Gastrocnemius medialis (tissue), 4 donors: ENCODE data around the gene MRC2. TPM values are rescaled to one million over a fixed set of nuclear protein-coding genes. Genes with fewer than 3 reads are reported as not detected.

Experiments
- ATAC-seq, 2 donors: fragments of 150-250 bp; one replicate each; pipeline ENCODE4 v1.9.1; 2016
- DNase-seq, 2 donors: peaks; one replicate each; pipeline ENCODE4 v3.0.0-alpha.2; 2019
- H3K27ac ChIP-seq, 4 donors: fragments of 200-600 bp; sonication (generic); 1 replicate in 1 of 4; 2 replicates in 3 of 4; pipeline ENCODE4 v1.5.1; 2016 to 2018; ENCODE audit warnings: mild to moderate bottlenecking in 2 of 4, moderate library complexity in 1 of 4
- H3K27me3 ChIP-seq, 3 donors: fragments of 200-600 bp; sonication (generic) in 2 of 3; 1 replicate in 1 of 3; 2 replicates in 2 of 3; pipeline versions ENCODE4 v1.5.1 to v1.6.0; 2016 to 2019; ENCODE audit warnings: mild to moderate bottlenecking in 1 of 3, moderate library complexity in 1 of 3
- H3K36me3 ChIP-seq, 2 donors: fragments of 200-600 bp; sonication (generic) in 1 of 2; one replicate each; pipeline ENCODE4 v1.5.1; 2017 to 2018
- H3K4me1 ChIP-seq, 2 donors: fragments of 200-600 bp; sonication (generic) in 1 of 2; one replicate each; pipeline ENCODE4 v1.5.1; 2016 to 2017; ENCODE audit warnings: mild to moderate bottlenecking in 2 of 2
- H3K4me3 ChIP-seq, 4 donors: fragments of 200-600 bp; sonication (generic) in 3 of 4; 1 replicate in 1 of 4; 2 replicates in 3 of 4; pipeline ENCODE4 v1.5.1; 2016 to 2019; ENCODE audit warnings: mild to moderate bottlenecking in 2 of 4
- H3K9me3 ChIP-seq, 3 donors: fragments of 200-600 bp; sonication (generic) in 2 of 3; 1 replicate in 1 of 3; 2 replicates in 2 of 3; pipeline ENCODE4 v1.5.1; 2016 to 2019
- POLR2A ChIP-seq, 2 donors: fragments of 450-650 bp; IDR thresholded peaks; one replicate each; pipeline ENCODE4 v1.6.1; 2017; ENCODE audit warnings: antibody characterized with exemption in 2 of 2, mild to moderate bottlenecking in 2 of 2, moderate library complexity in 2 of 2
- in situ Hi-C, 4 donors: fragments of 200-750 bp; cut with MboI; loops; one replicate each; pipeline versions ENCODE4 v1.15.0 to v1.8.0; 2017; ENCODE audit warnings: low sequenced_read_pairs in 4 of 4
- intact Hi-C: fragments of 100-400 bp; cut with DNase I; formaldehyde crosslinking; loops from one replicate; pipeline ENCODE4 v1.15.1; 2023; ENCODE audit warnings: low total_unique reads
- total RNA-seq, 4 donors: library from RNA; depleted of rRNA; stranded (reverse); fragments of >200 nt; gene quantifications; one replicate each; pipeline versions ENCODE4 v1.1.0 to v1.2.3, GENCODE V29; 2016
- TF ChIP-seq, protein P1 (sequence below), 5 experiments: fragments of 450-650 bp in 3 of 5; fragments of 200-600 bp in 2 of 5; sonication (generic) in 2 of 5; IDR thresholded peaks in 4 of 5; conservative IDR thresholded peaks in 1 of 5; 1 replicate in 4 of 5; 2 replicates in 1 of 5; pipeline ENCODE4 v1.5.1; 2016 to 2019; ENCODE audit warnings: antibody characterized with exemption in 5 of 5, mild to moderate bottlenecking in 3 of 5, moderate library complexity in 3 of 5

MRC2 gene
- total RNA-seq, 4 donors from 2014 or later: 4.8 to 15.0 (median 5.5) TPM

DNA sequence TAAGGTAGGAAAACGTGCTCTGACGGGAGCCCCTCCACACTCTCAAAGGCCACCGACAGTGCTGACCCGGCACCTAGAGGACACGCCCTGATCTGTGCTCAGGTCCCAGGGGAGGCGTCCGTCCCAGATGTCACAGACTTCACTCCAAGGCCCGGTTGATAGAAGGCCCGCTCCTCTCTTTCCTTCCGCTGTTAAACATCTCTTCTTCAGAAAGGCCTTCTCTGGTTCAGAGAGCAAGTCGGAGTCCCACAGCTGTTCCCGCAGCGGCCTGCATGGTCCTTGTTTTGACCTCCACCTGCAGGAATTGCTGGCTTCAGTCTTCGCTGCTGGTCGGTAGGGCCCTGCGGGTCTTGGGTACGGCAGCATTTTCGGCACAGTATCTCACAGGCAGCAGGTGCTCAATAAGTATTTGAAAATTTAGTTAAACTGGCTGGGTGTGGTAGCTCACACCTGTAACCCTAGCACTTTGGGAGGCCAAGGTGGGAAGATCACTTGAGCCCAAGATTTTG lies 88.5 kb downstream of the MRC2 start:
- H3K9me3 ChIP-seq: no peaks in the 10 kb centered on the region
- no peak for TF ChIP-seq POLR2A (IDR thresholded peaks at IDR 0.05)
- in situ Hi-C loops (loop anchor here in 3 of 4 donors (10.0 to 25.0 kb wide), 3 partner anchors 246 to 696 kb away; partner anchors contain the start of gene TANC2 (in 2 of the 3)), intact Hi-C loops (no loop called here)
- no peaks in the 10 kb centered on the region for H3K27me3 ChIP-seq
- no peaks in the 10 kb centered on the region for H3K36me3 ChIP-seq
- no peaks in the 10 kb centered on the region for H3K4me1 ChIP-seq
- no peak overlapping the region for H3K27ac ChIP-seq
- DNase-seq (no peak), ATAC-seq (no peak)
- no peak overlapping the region for H3K4me3 ChIP-seq

DNA sequence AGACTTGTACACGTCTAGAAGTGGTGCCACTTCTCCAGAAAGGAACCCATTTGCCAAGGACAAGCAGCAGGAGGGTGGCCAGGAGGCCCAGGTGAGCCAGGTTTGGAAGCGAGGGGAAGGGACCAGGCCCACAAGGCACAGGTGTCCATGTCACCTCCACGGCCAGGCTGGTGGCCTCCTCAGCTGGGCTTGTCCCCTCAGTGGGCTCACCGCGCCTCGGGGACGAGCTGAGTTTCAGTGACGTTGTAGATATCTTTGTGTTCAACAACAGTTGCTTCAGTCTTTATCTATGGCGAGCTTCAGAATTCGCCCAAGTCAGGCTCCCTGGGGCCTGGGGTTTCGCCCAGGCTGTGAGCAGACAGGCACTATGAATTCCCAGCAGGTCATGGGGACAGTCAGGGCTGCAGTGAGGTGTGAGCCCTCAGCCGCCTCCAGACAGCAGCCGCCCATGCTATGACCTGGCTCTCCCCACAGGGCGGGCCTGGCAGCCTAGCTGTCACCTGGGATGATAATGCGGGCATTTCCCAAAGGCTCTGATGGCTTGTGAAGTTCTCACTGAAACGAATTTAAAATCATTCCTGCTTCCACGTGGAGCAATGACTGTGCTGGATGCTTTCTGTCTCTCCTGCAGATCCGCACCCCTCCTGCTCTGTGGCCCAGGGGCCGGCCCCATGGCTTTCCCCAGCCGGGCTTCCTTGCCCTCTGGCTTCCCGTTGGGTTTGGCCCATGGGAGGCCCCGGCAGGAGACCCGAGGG lies 89.5 kb downstream of the MRC2 start:
- TF ChIP-seq, protein P1, sequence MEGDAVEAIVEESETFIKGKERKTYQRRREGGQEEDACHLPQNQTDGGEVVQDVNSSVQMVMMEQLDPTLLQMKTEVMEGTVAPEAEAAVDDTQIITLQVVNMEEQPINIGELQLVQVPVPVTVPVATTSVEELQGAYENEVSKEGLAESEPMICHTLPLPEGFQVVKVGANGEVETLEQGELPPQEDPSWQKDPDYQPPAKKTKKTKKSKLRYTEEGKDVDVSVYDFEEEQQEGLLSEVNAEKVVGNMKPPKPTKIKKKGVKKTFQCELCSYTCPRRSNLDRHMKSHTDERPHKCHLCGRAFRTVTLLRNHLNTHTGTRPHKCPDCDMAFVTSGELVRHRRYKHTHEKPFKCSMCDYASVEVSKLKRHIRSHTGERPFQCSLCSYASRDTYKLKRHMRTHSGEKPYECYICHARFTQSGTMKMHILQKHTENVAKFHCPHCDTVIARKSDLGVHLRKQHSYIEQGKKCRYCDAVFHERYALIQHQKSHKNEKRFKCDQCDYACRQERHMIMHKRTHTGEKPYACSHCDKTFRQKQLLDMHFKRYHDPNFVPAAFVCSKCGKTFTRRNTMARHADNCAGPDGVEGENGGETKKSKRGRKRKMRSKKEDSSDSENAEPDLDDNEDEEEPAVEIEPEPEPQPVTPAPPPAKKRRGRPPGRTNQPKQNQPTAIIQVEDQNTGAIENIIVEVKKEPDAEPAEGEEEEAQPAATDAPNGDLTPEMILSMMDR (IDR thresholded peaks at IDR 0.05 in 4 of 5, conservative IDR thresholded peaks at IDR 0.05 in 1 of 5): no peak
- TF ChIP-seq POLR2A (IDR thresholded peaks at IDR 0.05): no peak
- no peaks in the 10 kb centered on the region for H3K27me3 ChIP-seq
- no peaks in the 10 kb centered on the region for H3K9me3 ChIP-seq
- ATAC-seq (no peak), DNase-seq (no peak)
- intact Hi-C loops: no loop called here
- H3K27ac ChIP-seq: no peak overlapping the region
- H3K4me1 ChIP-seq: no peaks in the 10 kb centered on the region
- in situ Hi-C loops: loop anchor here in 3 of 4 donors (10.0 to 25.0 kb wide), 3 partner anchors 245 to 695 kb away; partner anchors contain the start of gene TANC2 (in 2 of the 3)
- no peaks in the 10 kb centered on the region for H3K36me3 ChIP-seq
- no peak overlapping the region for H3K4me3 ChIP-seq

DNA sequence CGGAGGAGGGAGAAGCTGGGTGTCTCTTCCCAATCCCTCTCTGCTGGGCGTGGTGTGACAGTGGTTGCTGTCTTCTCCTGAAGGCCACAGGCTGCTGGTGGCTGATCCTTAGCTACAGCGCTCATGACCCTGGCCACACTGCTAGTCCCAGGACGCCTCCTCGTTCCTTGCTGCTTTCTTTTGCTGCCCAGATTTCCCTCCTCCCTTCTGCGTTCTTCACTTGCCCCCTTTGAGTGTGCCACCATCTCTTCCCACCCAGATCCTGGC lies 90.1 kb downstream of the MRC2 start:
- intact Hi-C loops: no loop called here
- Histone ChIP-seq H3K27me3 (no peaks in the 10 kb centered on the region), H3K4me3 (no peak overlapping the region), H3K36me3 (no peaks in the 10 kb centered on the region), H3K9me3 (no peaks in the 10 kb centered on the region), H3K4me1 (no peaks in the 10 kb centered on the region), H3K27ac (no peak overlapping the region)
- TF ChIP-seq, protein P1 (IDR thresholded peaks at IDR 0.05 in 4 of 5, conservative IDR thresholded peaks at IDR 0.05 in 1 of 5): no peak
- no peak for TF ChIP-seq POLR2A (IDR thresholded peaks at IDR 0.05)
- in situ Hi-C loops: loop anchor here in 3 of 4 donors (10.0 to 25.0 kb wide), 3 partner anchors 245 to 695 kb away; partner anchors contain the start of gene TANC2 (in 2 of the 3)
- ATAC-seq (no peak), DNase-seq (no peak)

DNA sequence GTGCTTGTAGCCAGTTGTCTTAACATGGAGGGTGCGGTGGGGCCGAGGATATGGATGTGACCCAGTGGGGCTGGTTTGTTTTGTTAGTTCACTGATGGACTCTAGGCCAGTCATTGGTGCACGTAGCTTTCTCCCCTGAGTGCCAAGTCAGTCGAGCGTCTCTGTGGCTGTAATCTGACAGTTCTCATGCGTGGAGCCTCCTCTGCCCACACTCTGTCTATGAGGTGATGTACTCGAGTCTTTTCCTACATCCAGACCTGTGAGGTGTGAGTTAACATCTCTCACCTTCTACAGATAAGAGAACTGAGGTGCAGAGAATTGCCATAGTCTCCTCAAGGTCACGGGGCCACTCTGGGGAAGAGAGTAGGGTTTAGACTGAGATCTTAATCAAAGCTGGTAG lies 90.4 kb downstream of the MRC2 start:
- H3K4me1 ChIP-seq: no peaks in the 10 kb centered on the region
- H3K27me3 ChIP-seq: no peaks in the 10 kb centered on the region
- in situ Hi-C loops: loop anchor here in 3 of 4 donors (10.0 to 25.0 kb wide), 3 partner anchors 244 to 694 kb away; partner anchors contain the start of gene TANC2 (in 2 of the 3)
- no peak for TF ChIP-seq POLR2A (IDR thresholded peaks at IDR 0.05)
- TF ChIP-seq, protein P1 (IDR thresholded peaks at IDR 0.05 in 4 of 5, conservative IDR thresholded peaks at IDR 0.05 in 1 of 5): no peak
- H3K27ac ChIP-seq: no peak overlapping the region
- ATAC-seq (no peak), DNase-seq (no peak)
- no peak overlapping the region for H3K4me3 ChIP-seq
- intact Hi-C loops: no loop called here
- H3K36me3 ChIP-seq: no peaks in the 10 kb centered on the region
- no peaks in the 10 kb centered on the region for H3K9me3 ChIP-seq

DNA sequence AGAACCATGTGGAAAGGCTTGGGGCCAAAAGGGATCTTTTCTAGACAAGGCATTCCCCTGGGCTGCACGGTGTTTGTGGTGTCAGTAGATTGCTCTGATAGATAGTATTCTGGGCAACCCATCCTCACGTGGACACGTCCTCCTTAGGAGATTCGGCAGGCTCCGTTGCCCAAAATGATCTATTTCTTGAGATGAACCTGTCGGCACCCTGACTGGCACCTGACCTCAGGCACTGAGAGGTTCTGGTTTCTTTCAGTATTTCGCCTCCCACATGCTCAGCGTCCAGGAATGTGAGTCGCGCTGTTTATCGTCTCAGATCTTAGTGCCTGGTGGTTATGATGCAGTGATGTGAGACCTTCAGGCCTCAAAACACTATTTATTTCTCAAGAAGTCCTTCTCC lies 91.0 kb downstream of the MRC2 start:
- Histone ChIP-seq H3K4me1 (no peaks in the 10 kb centered on the region), H3K27ac (no peak overlapping the region), H3K9me3 (no peaks in the 10 kb centered on the region), H3K4me3 (no peak overlapping the region), H3K36me3 (no peaks in the 10 kb centered on the region), H3K27me3 (no peaks in the 10 kb centered on the region)
- ATAC-seq (no peak), DNase-seq (no peak)
- in situ Hi-C loops (loop anchor here in 3 of 4 donors (10.0 to 25.0 kb wide), 3 partner anchors 244 to 694 kb away; partner anchors contain the start of gene TANC2 (in 2 of the 3)), intact Hi-C loops (no loop called here)
- TF ChIP-seq POLR2A (IDR thresholded peaks at IDR 0.05): no peak
- TF ChIP-seq, protein P1 (IDR thresholded peaks at IDR 0.05 in 4 of 5, conservative IDR thresholded peaks at IDR 0.05 in 1 of 5): no peak
